Bronchial epithelial cell (primary cell): ENCODE measurements around the gene NUDT19. TPM values are rescaled to one million over a fixed set of nuclear protein-coding genes. Genes with fewer than 3 reads are reported as not detected.

Experiments
- DNase-seq: peaks from one replicate; pipeline ENCODE4 v3.0.0-alpha.2; 2010; ENCODE audit warnings: low read depth
- FAIRE-seq: peaks from 2 replicates; lab custom pipeline; 2011; peaks lifted over from hg19 to GRCh38; lab: Jason Lieb, UNC
- H3K27me3 ChIP-seq: 2 replicates; pipeline ENCODE4 v1.5.1; 2011; ENCODE audit warnings: low read length; ENCODE audit not compliant: control insufficient read depth, insufficient read depth
- H3K36me3 ChIP-seq: 2 replicates; pipeline ENCODE4 v1.5.1; 2011; ENCODE audit warnings: low read length; ENCODE audit not compliant: control insufficient read depth, insufficient read depth
- H3K4me3 ChIP-seq: 2 replicates; pipeline ENCODE4 v1.5.1; 2011; ENCODE audit warnings: mild to moderate bottlenecking, low read depth, low read length, control low read depth
- CTCF ChIP-seq: IDR thresholded peaks from 2 replicates; pipeline ENCODE4 v1.5.1; 2011; ENCODE audit warnings: mild to moderate bottlenecking, moderate library complexity, low read length, control low read depth, inconsistent platforms; ENCODE audit not compliant: insufficient read depth, severe bottlenecking
- total RNA-seq: library from RNA; depleted of rRNA; stranded (reverse); fragments of >200 nt; gene quantifications from 2 replicates; pipeline ENCODE4 v1.2.1, GENCODE V29; 2014

The NUDT19 gene
- total RNA-seq = 5.5 and 7.3 TPM in 2 replicates

- peak within 1 kb of the TSS; percentile 72 for H3K4me3 ChIP-seq
- FAIRE-seq (no peak), DNase-seq (peak; percentile 69)
- no peak for TF ChIP-seq CTCF
- no peaks in the 10 kb centered on the region for H3K27me3 ChIP-seq
- H3K36me3 ChIP-seq = peaks cover 4% of the 10 kb centered on the region
Observed at GRCh38 chr19:32691291-32691951, at the start of gene NUDT19. NUDT19 (plus strand) TSS chr19:32691821; CDS start chr19:32691961, 140 bp downstream.

- no peak overlapping the region for H3K4me3 ChIP-seq
- FAIRE-seq (no peak), DNase-seq (no peak)
- peaks cover 21% of the 10 kb centered on the region for H3K36me3 ChIP-seq
- no peak for TF ChIP-seq CTCF
- H3K27me3 ChIP-seq = no peaks in the 10 kb centered on the region
Observed at GRCh38 chr19:32642771-32643170, 48.9 kb upstream of the NUDT19 start.

- peaks cover 20% of the 10 kb centered on the region for H3K36me3 ChIP-seq
- no peak for DNase-seq
- no peak overlapping the region for H3K4me3 ChIP-seq
- H3K27me3 ChIP-seq = no peaks in the 10 kb centered on the region
- FAIRE-seq = no peak
- no peak for TF ChIP-seq CTCF
Observed at GRCh38 chr19:32646556-32646955, 45.1 kb upstream of the NUDT19 start.

- Histone ChIP-seq H3K36me3 (peaks cover 17% of the 10 kb centered on the region), H3K27me3 (no peaks in the 10 kb centered on the region), H3K4me3 (no peak overlapping the region)
- no peak for TF ChIP-seq CTCF
- FAIRE-seq = no peak
- DNase-seq = no peak
Observed at GRCh38 chr19:32647361-32647760, 44.3 kb upstream of the NUDT19 start.

- peaks cover 10% of the 10 kb centered on the region for H3K36me3 ChIP-seq
- TF ChIP-seq CTCF = no peak
Observed at GRCh38 chr19:32649751-32650150, 41.9 kb upstream of the NUDT19 start.

GRCh38 chr19:32650671-32651070 lies 41.0 kb upstream of the NUDT19 start:
- no peak for DNase-seq
- Histone ChIP-seq H3K27me3 (no peaks in the 10 kb centered on the region), H3K4me3 (no peak overlapping the region), H3K36me3 (peaks cover 12% of the 10 kb centered on the region)
- no peak for FAIRE-seq
- TF ChIP-seq CTCF = no peak

More at GRCh38 chr19:32649751-32650150, 41.9 kb upstream of the NUDT19 start:
- H3K4me3 ChIP-seq = no peak overlapping the region
- no peak for FAIRE-seq
- H3K27me3 ChIP-seq = no peaks in the 10 kb centered on the region
- no peak for DNase-seq
